ENCODE results near the gene RAX2. TPM values are rescaled to one million over a fixed set of nuclear protein-coding genes. Genes with fewer than 3 reads are reported as not detected.

The RAX2 gene
- total and polyA plus RNA-seq, 2 of the 13 experiments (the other 11 are each of a cell fraction or from before 2014, with no cell fraction given) = not detected

DNA sequence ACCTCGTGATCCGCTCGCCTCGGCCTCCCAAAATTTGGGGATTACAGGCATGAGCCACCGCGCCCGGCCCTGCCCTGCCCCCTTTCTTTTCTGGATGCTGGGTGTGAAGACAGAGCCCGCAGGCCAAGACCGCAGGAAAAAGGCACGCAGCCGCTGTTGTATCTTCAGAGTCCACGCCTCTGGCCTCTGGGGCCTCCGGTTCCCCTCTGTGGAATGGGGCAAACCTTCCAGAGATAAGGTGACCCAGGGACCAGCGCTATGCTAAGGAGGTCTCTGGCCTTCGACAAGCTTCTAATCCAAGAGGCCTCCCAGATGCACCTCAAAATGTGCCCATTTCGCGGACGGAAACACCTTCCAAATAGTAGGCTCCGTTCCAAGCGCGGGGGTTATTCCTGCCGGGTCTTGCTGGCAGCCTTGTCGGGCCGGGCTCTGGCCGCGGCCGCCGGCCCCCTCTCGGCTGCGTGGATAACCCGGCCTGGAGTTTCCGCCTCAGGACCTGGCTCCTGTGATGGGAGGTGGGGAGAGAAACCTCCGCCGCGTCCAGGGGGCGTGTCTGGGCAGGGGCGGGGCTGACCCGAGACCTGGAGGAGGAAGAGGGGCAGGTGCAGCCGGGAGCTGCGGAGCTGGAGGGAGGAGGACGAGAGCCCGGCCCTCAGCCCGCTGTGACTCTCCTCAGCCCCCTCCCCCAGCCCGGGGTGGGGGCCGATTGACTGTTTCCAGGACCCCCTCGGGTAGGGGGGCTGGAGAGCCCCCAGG is 50.7 kb downstream of the RAX2 start (continued):
- TF ChIP-seq PRDM10 (CRISPR knock-in tag; IDR thresholded peaks at IDR 0.05; ENCODE audit: low read depth) (no peak), HOXA5 (CRISPR knock-in tag; IDR thresholded peaks at IDR 0.05) (peak; percentile 36; the same call in 1 of the 2 replicates), ZNF138 (CRISPR knock-in tag; IDR thresholded peaks at IDR 0.05; ENCODE audit: low read depth) (no peak), ZBED4 (CRISPR knock-in tag; IDR thresholded peaks at IDR 0.05; ENCODE audit: borderline replicate concordance) (no peak), MEIS1 (CRISPR knock-in tag; IDR thresholded peaks at IDR 0.05; ENCODE audit: borderline replicate concordance) (peak; percentile 42; the same call in 1 of the 2 replicates), ZFP36 (IDR thresholded peaks at IDR 0.05; ENCODE audit: borderline replicate concordance, low read depth, low read length, partially characterized antibody) (peak; percentile 14), GABPB1 (CRISPR knock-in tag; IDR thresholded peaks at IDR 0.05) (peak; percentile 66; the same call in 1 of the 2 replicates), U2AF1 (optimal IDR thresholded peaks at IDR 0.05; ENCODE audit: low read depth, low read length) (peak; percentile 75), TCF7 (IDR thresholded peaks at IDR 0.05; ENCODE audit: low read depth) (no peak), KDM1A (CRISPR knock-in tag; IDR thresholded peaks at IDR 0.05) (peak; percentile 99), SRF (IDR thresholded peaks at IDR 0.05; ENCODE audit: low read depth, low read length) (no peak), TBX3 (IDR thresholded peaks at IDR 0.05; ENCODE audit: borderline replicate concordance) (peak; percentile 22; the same call in 1 of the 2 replicates), SP1 (IDR thresholded peaks at IDR 0.05) (no peak), SP1 (CRISPR knock-in tag; IDR thresholded peaks at IDR 0.05) (peak; percentile 75), ZNF713 (CRISPR knock-in tag; IDR thresholded peaks at IDR 0.05) (no peak)
- TF ChIP-seq, protein P1, sequence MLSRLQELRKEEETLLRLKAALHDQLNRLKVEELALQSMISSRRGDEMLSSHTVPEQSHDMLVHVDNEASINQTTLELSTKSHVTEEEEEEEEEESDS (CRISPR knock-in tag; IDR thresholded peaks at IDR 0.05; ENCODE audit: borderline replicate concordance) = no peak
- TF ChIP-seq, protein P2, sequence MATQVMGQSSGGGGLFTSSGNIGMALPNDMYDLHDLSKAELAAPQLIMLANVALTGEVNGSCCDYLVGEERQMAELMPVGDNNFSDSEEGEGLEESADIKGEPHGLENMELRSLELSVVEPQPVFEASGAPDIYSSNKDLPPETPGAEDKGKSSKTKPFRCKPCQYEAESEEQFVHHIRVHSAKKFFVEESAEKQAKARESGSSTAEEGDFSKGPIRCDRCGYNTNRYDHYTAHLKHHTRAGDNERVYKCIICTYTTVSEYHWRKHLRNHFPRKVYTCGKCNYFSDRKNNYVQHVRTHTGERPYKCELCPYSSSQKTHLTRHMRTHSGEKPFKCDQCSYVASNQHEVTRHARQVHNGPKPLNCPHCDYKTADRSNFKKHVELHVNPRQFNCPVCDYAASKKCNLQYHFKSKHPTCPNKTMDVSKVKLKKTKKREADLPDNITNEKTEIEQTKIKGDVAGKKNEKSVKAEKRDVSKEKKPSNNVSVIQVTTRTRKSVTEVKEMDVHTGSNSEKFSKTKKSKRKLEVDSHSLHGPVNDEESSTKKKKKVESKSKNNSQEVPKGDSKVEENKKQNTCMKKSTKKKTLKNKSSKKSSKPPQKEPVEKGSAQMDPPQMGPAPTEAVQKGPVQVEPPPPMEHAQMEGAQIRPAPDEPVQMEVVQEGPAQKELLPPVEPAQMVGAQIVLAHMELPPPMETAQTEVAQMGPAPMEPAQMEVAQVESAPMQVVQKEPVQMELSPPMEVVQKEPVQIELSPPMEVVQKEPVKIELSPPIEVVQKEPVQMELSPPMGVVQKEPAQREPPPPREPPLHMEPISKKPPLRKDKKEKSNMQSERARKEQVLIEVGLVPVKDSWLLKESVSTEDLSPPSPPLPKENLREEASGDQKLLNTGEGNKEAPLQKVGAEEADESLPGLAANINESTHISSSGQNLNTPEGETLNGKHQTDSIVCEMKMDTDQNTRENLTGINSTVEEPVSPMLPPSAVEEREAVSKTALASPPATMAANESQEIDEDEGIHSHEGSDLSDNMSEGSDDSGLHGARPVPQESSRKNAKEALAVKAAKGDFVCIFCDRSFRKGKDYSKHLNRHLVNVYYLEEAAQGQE (IDR thresholded peaks at IDR 0.05; ENCODE audit: borderline replicate concordance in 1 of 2, low read depth in 1 of 2, low read length in 2 of 2) = no peak
